B cell (primary cell): ENCODE measurements around the gene AMFR. TPM values are rescaled to one million over a fixed set of nuclear protein-coding genes. Genes with fewer than 3 reads are reported as not detected.

ENCODE experiments used
- ATAC-seq: fragments of 200-7000 bp; cut with Tn5 transposase; one replicate; pipeline ENCODE4 v1.10.0; 2021; ENCODE audit warnings: low read depth, mild to moderate bottlenecking, moderate number of reproducible peaks, moderate library complexity
- CTCF ChIA-PET: fragments of 350-600 bp; sonication (Branson Sonifier 250); formaldehyde crosslinking; loops from one replicate; lab custom pipeline; 2021; ENCODE audit warnings: antibody characterized with exemption, inconsistent platforms; lab: Charles Lee
- POLR2A ChIA-PET: fragments of 350-600 bp; sonication (Branson Sonifier 250); formaldehyde crosslinking; loops from one replicate; lab custom pipeline; 2021; ENCODE audit warnings: antibody characterized with exemption; lab: Charles Lee
- DNase-seq: peaks from one replicate; pipeline ENCODE4 v3.0.0; 2013
- H2AFZ ChIP-seq: 2 replicates; pipeline ENCODE4 v1.6.1; 2012; ENCODE audit warnings: mild to moderate bottlenecking, low read depth, low read length; ENCODE audit not compliant: insufficient read depth, poor library complexity, severe bottlenecking
- H3K27ac ChIP-seq, 2 donors: 1 replicate in 1 of 2; 2 replicates in 1 of 2; pipeline ENCODE4 v1.5.1; 2012 to 2013; ENCODE audit warnings: low read length in 2 of 2, mild to moderate bottlenecking in 2 of 2, moderate library complexity in 1 of 2
- H3K27me3 ChIP-seq, 4 experiments: fragments of 200-600 bp in 1 of 4; sonication (generic) in 1 of 4; replicated peaks in 1 of 4; 1 replicate in 2 of 4; 2 replicates in 2 of 4; pipeline versions ENCODE4 v1.6.1 to v1.7.0; 2013 to 2016; ENCODE audit warnings: low read length in 3 of 4, mild to moderate bottlenecking in 2 of 4, mixed read lengths in 1 of 4, moderate library complexity in 1 of 4; ENCODE audit not compliant: insufficient read depth in 4 of 4, control insufficient read depth in 3 of 4; ENCODE audit errors: control extremely low read depth in 1 of 4
- H3K36me3 ChIP-seq, 2 experiments: replicated peaks in 1 of 2; 1 replicate in 1 of 2; 2 replicates in 1 of 2; pipeline versions ENCODE4 v1.6.1 to v1.7.1; 2013; ENCODE audit warnings: low read length in 1 of 2; ENCODE audit not compliant: insufficient read depth in 2 of 2, control insufficient read depth in 1 of 2; ENCODE audit errors: control extremely low read depth in 1 of 2, extremely low read depth in 1 of 2
- H3K4me1 ChIP-seq, 2 donors: fragments of 200-600 bp in 1 of 2; sonication (generic) in 1 of 2; 1 replicate in 1 of 2; 2 replicates in 1 of 2; pipeline versions ENCODE4 v1.5.1 to v1.6.1; 2013 to 2017; ENCODE audit warnings: low read length in 2 of 2; ENCODE audit not compliant: control insufficient read depth in 2 of 2, insufficient read depth in 2 of 2
- H3K4me2 ChIP-seq: replicated peaks from 2 replicates; pipeline ENCODE3; 2012; ENCODE audit warnings: mild to moderate bottlenecking, low read depth, low read length; ENCODE audit not compliant: poor library complexity, severe bottlenecking
- H3K4me3 ChIP-seq, 5 experiments: fragments of 200-600 bp in 1 of 5; sonication (generic) in 1 of 5; 1 replicate in 3 of 5; 2 replicates in 2 of 5; pipeline versions ENCODE4 v1.5.1 to v1.7.0; 2011 to 2016; ENCODE audit warnings: low read length in 4 of 5, mild to moderate bottlenecking in 4 of 5, low read depth in 2 of 5, control low read depth in 1 of 5, moderate library complexity in 1 of 5; ENCODE audit not compliant: insufficient read depth in 1 of 5; ENCODE audit errors: control extremely low read depth in 1 of 5, extremely low read depth in 1 of 5
- H3K79me2 ChIP-seq: fragments of 200-600 bp; sonication (generic); one replicate; pipeline ENCODE4 v1.6.0; 2016; ENCODE audit warnings: low read length; ENCODE audit not compliant: control insufficient read depth, insufficient read depth
- H3K9ac ChIP-seq: fragments of 200-600 bp; sonication (generic); 2 replicates; pipeline ENCODE4 v1.6.1; 2017; ENCODE audit warnings: mild to moderate bottlenecking, low read length, moderate library complexity
- H3K9me3 ChIP-seq, 3 donors: one replicate each; pipeline versions ENCODE4 v1.6.1 to v1.7.1; 2013; ENCODE audit warnings: low read length in 2 of 3; ENCODE audit not compliant: control insufficient read depth in 2 of 3, insufficient read depth in 1 of 3; ENCODE audit errors: control extremely low read depth in 1 of 3
- H4K20me1 ChIP-seq: 2 replicates; pipeline ENCODE4 v1.6.0; 2012; ENCODE audit warnings: mild to moderate bottlenecking, low read length; ENCODE audit not compliant: insufficient read depth, control insufficient read depth, poor library complexity, severe bottlenecking
- H3K27ac Mint-ChIP-seq: one replicate; pipeline ENCODE4 v1.8.0; 2021; ENCODE audit warnings: mixed read lengths
- H3K27me3 Mint-ChIP-seq: one replicate; pipeline ENCODE4 v1.8.0; 2021; ENCODE audit warnings: mixed read lengths
- H3K4me1 Mint-ChIP-seq: one replicate; pipeline ENCODE4 v1.8.0; 2021; ENCODE audit warnings: mixed read lengths
- H3K4me3 Mint-ChIP-seq: one replicate; pipeline ENCODE4 v1.8.0; 2021; ENCODE audit warnings: mixed read lengths
- H3K9me3 Mint-ChIP-seq: one replicate; pipeline ENCODE4 v1.8.0; 2022; ENCODE audit warnings: mixed read lengths; ENCODE audit not compliant: insufficient read depth
- CTCF ChIP-seq: fragments of 200-600 bp; IDR thresholded peaks from one replicate; pipeline ENCODE4 v1.8.0; 2022; ENCODE audit warnings: antibody characterized with exemption, mild to moderate bottlenecking
- EZH2 ChIP-seq: IDR thresholded peaks from 2 replicates; pipeline ENCODE4 v1.6.1; 2012; ENCODE audit warnings: borderline replicate concordance, low read depth, mild to moderate bottlenecking, moderate library complexity, low read length; ENCODE audit not compliant: insufficient read depth, poor library complexity, severe bottlenecking
- WGBS: methylation state at CpG from one replicate; pipeline ENCODE4 v1.1.5; 2013; ENCODE audit warnings: missing lambda C conversion rate; ENCODE audit not compliant: insufficient coverage; 5-methylcytosine and 5-hydroxymethylcytosine counted together
- intact Hi-C: fragments of 100-400 bp; cut with micrococcal nuclease; formaldehyde crosslinking; loops from one replicate; pipeline ENCODE4 v1.10.0; 2022
- polyA plus RNA-seq: library from polyadenylated mRNA; depleted of rRNA; stranded (reverse); fragments of >200 nt; gene quantifications from 2 replicates; pipeline ENCODE4 v1.2.3, GENCODE V29; 2012
- total RNA-seq, 2 donors: library from RNA; stranded (reverse); fragments of 120-200 nt in 1 of 2; gene quantifications; 1 replicate in 1 of 2; 2 replicates in 1 of 2; pipeline versions ENCODE4 v1.2.3 to v1.2.4, GENCODE V29; 2013 to 2022

AMFR gene
- total and polyA plus RNA-seq, 2 donors (not counting 1 experiment from before 2014, with no cell fraction given): 118 to 225 TPM

DNA sequence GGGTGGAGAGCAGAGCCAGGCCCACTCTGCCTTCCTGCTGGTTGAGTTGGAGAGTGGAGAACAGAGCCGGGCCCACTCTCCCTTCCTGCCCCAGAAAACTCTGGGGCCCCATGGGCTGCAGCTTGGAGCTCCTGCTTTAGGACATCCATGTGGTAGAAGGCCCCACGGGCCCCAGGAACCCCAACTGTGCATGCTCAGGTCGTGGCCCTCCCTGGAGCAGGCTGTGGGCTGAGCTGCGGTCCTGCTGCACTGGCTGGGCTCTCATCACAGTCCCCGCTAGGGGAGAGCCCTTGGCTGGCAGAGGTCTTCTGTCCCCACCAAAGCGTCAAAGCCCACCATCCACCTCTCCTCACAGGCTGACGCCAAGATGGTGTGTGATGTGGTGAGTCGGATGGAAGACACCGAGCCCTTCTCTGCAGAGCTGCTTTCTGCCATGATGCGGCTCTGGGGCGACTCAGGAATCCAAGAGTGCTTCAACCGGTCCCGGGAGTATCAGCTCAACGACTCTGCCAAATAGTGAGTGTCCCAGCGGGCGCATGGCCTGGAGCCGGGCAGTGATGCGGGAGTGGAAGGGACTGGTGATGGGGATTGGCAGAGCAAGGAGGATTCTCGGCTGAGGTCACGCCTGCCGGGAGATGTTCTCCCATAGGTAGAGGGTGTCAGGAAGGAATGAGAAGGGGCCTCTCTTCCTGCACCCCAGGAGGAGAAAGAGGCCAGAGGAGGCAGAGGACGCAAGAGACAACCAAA is 96.9 kb downstream of the AMFR start:
- no peak overlapping the region for H3K4me3 Mint-ChIP-seq

More for the DNA sequence above, 96.9 kb downstream of the AMFR start:
- Mint-ChIP-seq H3K27ac (no peak overlapping the region), H3K27me3 (no peaks in the 10 kb centered on the region), H3K4me1 (no peaks in the 10 kb centered on the region), H3K9me3 (no peaks in the 10 kb centered on the region)
- Histone ChIP-seq H3K79me2 (no peaks in the 10 kb centered on the region), H3K4me2 (no peak overlapping the region), H3K27me3 (no peaks in the 10 kb centered on the region), H3K36me3 (no peaks in the 10 kb centered on the region), H3K9me3 (no peaks in the 10 kb centered on the region), H2AFZ (no peak overlapping the region), H4K20me1 (no peaks in the 10 kb centered on the region), H3K9ac (no peak overlapping the region), H3K4me1 (no peaks in the 10 kb centered on the region), H3K4me3 (no peak overlapping the region), H3K27ac (no peak overlapping the region)
- ATAC-seq: no peak
- TF ChIP-seq CTCF (no peak), EZH2 (no peak)
- intact Hi-C loops: no loop called here
- CTCF ChIA-PET: interaction anchor here (2.2 to 2.4 kb wide), 2 partner anchors 10 kb away, joined by 6 to 12 read pairs; no protein-coding TSS in a partner anchor
- 93% methylated on average over 16 of the region's 22 CpGs for WGBS
- POLR2A ChIA-PET: no interaction called here
- no peak for DNase-seq
